ENCODE results near the gene ZCCHC4. TPM values are rescaled to one million over a fixed set of nuclear protein-coding genes. Genes with fewer than 3 reads are reported as not detected.

Gene ZCCHC4
- total and polyA plus RNA-seq, 2 of the 8 experiments (the other 6 are each of a cell fraction or from before 2014, with no cell fraction given): 9.8 to 12.5 TPM

DNA sequence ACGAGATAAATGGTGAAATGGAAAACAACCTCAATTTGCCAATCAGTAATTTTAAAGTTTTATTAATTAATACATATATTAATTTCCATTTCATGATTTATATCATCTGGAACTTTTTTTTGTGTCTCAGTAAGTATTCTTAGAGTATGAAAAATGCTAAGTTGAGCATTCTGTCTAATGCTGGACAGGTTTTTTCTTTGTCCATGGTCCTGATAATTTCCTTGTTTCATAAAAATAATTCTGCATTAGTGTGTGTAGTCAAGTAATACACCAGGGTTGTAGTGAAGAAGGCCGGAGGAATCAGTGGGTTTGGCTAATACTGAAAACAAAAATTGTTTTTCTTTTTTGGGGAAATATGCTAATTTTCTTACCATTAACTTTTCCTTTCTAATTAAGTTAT, 74.4 kb downstream of the ZCCHC4 start:
- Histone ChIP-seq H3K4me1 (replicated peaks in 1 of 4; ENCODE audit: control insufficient read depth in 3 of 4, insufficient read depth in 4 of 4, low read length in 3 of 4) (no peaks in the 10 kb centered on the region), H2BK15ac (ENCODE audit: low read length) (no peak overlapping the region), H4K5ac (ENCODE audit: insufficient read length, low read depth, low read length) (no peak overlapping the region), H2BK120ac (replicated peaks; ENCODE audit: low read depth, low read length) (no peak overlapping the region), H4K91ac (replicated peaks; ENCODE audit: insufficient read length, low read length) (no peak overlapping the region), H3K79me2 (ENCODE audit: control insufficient read depth in 1 of 2, insufficient read depth in 2 of 2, low read length in 2 of 2) (no peaks in the 10 kb centered on the region), H3K23me2 (ENCODE audit: low read depth, low read length) (no peaks in the 10 kb centered on the region), H3K4me3 (ENCODE audit: extremely low read depth in 1 of 4, insufficient read depth in 2 of 4, low read depth in 3 of 4, low read length in 4 of 4) (no peak overlapping the region), H4K20me1 (replicated peaks in 1 of 2; ENCODE audit: control insufficient read depth in 1 of 2, insufficient read depth in 2 of 2, low read length in 2 of 2) (no peaks in the 10 kb centered on the region), H2AFZ (ENCODE audit: low read length) (no peak overlapping the region), H3K4me2 (ENCODE audit: insufficient read depth in 1 of 2, low read depth in 2 of 2, low read length in 2 of 2) (no peak overlapping the region), H3K18ac (ENCODE audit: extremely low read depth, low read length) (no peak overlapping the region), H3K4ac (replicated peaks; ENCODE audit: insufficient read length, low read depth, low read length) (no peak overlapping the region), H3K9me3 (ENCODE audit: insufficient read depth in 2 of 2, low read depth in 1 of 2, low read length in 1 of 2) (no peaks in the 10 kb centered on the region), H2AK5ac (ENCODE audit: low read depth, low read length) (no peak overlapping the region), H3K27me3 (replicated peaks in 1 of 4; ENCODE audit: control insufficient read depth in 3 of 4, extremely low read depth in 1 of 4, insufficient read depth in 3 of 4, low read length in 3 of 4) (no peaks in the 10 kb centered on the region), H3K79me1 (ENCODE audit: low read depth, low read length) (no peaks in the 10 kb centered on the region), H3K9ac (replicated peaks in 1 of 4; ENCODE audit: extremely low read depth in 1 of 4, low read depth in 3 of 4, low read length in 3 of 4) (no peak overlapping the region), H2BK5ac (ENCODE audit: low read depth, low read length) (no peak overlapping the region), H3K14ac (ENCODE audit: insufficient read length) (no peak overlapping the region), H4K8ac (ENCODE audit: extremely low read depth, insufficient read depth, low read length) (no peak overlapping the region), H2BK12ac (ENCODE audit: low read depth, low read length) (no peak overlapping the region), H3K27ac (ENCODE audit: low read depth, low read length) (no peak overlapping the region), H3K56ac (replicated peaks; ENCODE audit: insufficient read length, low read depth, low read length) (no peak overlapping the region), H2BK20ac (ENCODE audit: low read length) (no peak overlapping the region), H3K23ac (ENCODE audit: insufficient read length) (no peak overlapping the region), H3K36me3 (ENCODE audit: control insufficient read depth in 2 of 4, insufficient read depth in 4 of 4, low read length in 3 of 4) (peaks cover 7 to 52% (median 31%) of the 10 kb centered on the region in 4 experiments)
- DNase-seq (ENCODE audit: low read depth in 1 of 2, low spot score in 2 of 2) (no peak), FAIRE-seq (no peak)
- ChIA-PET POLR2A (ENCODE audit: partially characterized antibody) (no interaction called here), CTCF (ENCODE audit: partially characterized antibody) (no interaction called here)
- TF ChIP-seq SRF (IDR thresholded peaks at IDR 0.05; ENCODE audit: low read depth, low read length) (no peak), GABPA (IDR thresholded peaks at IDR 0.05; ENCODE audit: borderline replicate concordance, insufficient read depth, low read length) (no peak), BCL11A (IDR thresholded peaks at IDR 0.05; ENCODE audit: low read depth in 2 of 2, low read length in 2 of 2) (no peak), RAD21 (IDR thresholded peaks at IDR 0.05 in 1 of 2, conservative IDR thresholded peaks at IDR 0.05 in 1 of 2; ENCODE audit: low read depth in 2 of 2, low read length in 2 of 2) (no peak), BACH1 (IDR thresholded peaks at IDR 0.05; ENCODE audit: low read length) (no peak), TAF1 (IDR thresholded peaks at IDR 0.05; ENCODE audit: low read depth, low read length) (no peak), SP4 (IDR thresholded peaks at IDR 0.05; ENCODE audit: low read length) (no peak)
- 93% methylated on average over 2 of the region's 2 CpGs; no CpG with 5 or more reads in 1 of the 2 experiments for WGBS, 2 experiments (ENCODE audit: extremely low coverage in 1 of 2, insufficient coverage in 1 of 2, insufficient read length in 1 of 2, insufficient replicate concordance in 2 of 2, low coverage in 1 of 2, low lambda C conversion rate in 2 of 2, missing lambda C conversion rate in 1 of 2)
